K562 treated with DMSO at 1 percent for 48 hours (cell line): ENCODE measurements around the gene RPL6. TPM values are rescaled to one million over a fixed set of nuclear protein-coding genes. Genes with fewer than 3 reads are reported as not detected.

ENCODE experiments used
- total RNA-seq: library from RNA; unstranded; fragments of 300-600 nt; gene quantifications from 2 replicates; pipeline ENCODE4 v1.2.3, GENCODE V29; 2022; ENCODE audit warnings: low replicate concordance; ENCODE audit errors: extremely low read depth

RPL6 gene
- total RNA-seq = 2,065 TPM in 1 of 2 replicates, not detected in the other

DNA sequence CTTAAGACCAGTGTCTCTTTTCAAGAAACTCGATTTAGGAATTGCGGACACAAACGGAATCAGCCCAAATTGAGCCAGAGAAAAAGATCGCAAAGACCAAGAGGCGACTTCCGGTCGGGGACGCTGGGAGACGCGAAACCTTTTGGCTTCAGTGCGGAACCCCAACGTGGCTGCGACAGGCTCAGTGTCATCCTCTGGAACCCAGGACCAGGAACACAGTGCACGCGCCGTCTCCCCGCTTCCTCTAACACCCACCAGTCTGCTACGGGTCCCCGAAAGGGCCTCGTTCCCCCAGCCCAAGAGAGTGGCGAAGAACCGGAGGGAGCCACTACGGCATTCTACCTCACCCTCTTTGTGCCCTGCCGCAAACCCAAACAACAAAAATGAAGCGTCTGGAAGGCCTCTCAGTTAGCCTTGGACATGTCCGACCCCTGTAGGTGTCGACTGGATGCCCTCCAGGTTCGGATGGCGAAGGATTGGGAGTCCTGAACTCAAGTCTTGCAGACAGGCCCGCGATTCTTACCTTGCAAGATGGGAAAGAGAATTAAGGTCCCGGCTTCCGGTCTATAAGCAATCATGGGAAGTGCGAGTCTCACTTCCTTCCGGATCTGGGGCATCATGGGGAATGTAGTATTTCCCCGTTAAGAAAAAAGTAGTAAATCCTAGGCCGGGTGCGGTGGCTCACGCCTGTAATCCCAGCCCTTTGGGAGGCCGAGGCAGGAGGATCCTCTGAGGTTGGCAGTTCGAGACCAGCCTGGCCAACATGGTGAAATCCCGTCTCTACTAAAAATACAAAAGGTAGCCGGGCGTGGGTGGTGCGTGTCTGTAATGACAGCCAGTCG is at the start of gene RPL6:
Gene RPL6, minus strand, starts transcription at position 542 of the 842 bp plus-strand sequence. CDS start 949 bp downstream, outside the sequence.

DNA sequence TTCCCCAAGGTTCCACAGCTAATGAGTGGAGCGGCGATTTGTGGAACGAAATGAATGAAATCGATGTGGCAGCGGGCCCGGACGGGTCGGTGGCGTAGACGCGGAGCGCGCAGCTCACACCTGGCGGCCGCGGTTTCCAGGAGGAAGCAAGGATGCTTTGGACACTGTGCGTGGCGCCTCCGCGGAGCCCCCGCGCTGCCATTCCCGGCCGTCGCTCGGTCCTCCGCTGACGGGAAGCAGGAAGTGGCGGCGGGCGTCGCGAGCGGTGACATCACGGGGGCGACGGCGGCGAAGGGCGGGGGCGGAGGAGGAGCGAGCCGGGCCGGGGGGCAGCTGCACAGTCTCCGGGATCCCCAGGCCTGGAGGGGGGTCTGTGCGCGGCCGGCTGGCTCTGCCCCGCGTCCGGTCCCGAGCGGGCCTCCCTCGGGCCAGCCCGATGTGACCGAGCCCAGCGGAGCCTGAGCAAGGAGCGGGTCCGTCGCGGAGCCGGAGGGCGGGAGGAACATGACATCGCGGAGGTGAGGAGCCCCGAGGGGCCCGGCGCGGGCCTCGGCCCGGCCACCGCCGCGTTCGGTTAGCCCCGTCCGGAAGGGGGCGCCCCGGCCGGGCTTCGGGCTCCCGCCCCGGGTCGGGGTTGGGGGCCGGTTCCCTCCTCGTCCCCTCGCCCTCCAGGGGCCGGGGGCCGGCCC is 9.3 kb upstream of the RPL6 start, which contains the start of gene PTPN11:
Gene PTPN11, plus strand, starts transcription at position 340 of the 689 bp plus-strand sequence. Its CDS starts 165 bp downstream, at position 505.

DNA sequence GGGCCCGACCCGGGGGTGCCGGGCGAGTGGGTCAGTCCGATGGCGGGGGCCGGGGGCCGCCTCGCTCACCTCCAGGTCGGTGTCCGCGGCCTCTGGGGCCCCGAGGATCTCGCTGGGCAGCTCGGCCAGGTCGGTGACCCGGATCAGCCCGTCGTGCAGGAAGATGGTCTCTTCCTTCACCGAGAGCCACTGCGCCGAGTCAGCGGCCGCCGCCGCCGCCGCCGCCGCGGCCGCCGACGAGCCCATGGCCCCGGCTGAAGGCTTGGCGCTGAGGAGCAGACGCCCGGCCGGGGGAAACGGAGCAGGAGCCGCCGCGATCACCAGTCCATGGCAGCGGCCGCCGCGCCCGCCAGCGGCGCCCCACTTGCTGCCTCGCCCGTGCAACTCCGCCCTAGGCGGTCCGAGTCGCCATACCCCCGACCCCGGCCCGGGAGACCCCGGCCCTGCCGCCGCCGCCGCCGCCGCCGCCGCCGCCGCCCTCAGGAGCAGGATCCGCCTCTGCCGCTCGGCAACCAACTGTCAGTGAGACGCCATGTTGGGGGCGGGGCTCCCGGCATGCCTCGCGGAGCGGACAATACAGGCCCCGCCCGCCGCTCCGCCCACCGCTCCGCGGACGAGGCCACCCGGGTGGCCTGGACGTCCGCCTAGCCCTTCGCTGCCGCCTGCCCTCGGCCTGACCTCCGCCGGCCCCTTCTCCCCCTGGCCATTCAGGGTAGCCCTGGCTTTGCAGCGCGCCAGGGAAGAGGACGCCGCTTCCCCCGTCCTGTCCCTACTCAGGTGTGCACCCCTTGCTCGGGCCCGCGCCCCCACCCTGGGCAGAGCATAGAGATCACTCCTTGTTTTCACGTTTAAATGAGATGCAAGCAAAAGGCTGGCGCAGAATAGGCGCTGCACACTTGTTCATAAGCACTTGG is 27.3 kb downstream of the RPL6 start, which contains the start of gene HECTD4:
Gene HECTD4, minus strand, starts transcription at position 549 of the 914 bp plus-strand sequence. Its CDS starts 303 bp downstream, at position 246.

Other genes starting within 250 kb of the RPL6 start
- gene HECTD4, start 27.2 kb downstream of the RPL6 start, total RNA-seq = 21.9 TPM in 1 of 2 replicates, not detected in the other
- not detected in 2 replicates for gene PTPN11, start 9.3 kb upstream of the RPL6 start, total RNA-seq